ENCODE measurements around the gene VWA8. TPM values are rescaled to one million over a fixed set of nuclear protein-coding genes. Genes with fewer than 3 reads are reported as not detected.

The VWA8 gene
- total RNA-seq, 1 experiment from 2014 or later = 22.6 TPM

- ChIA-PET POLR2A (no interaction called here), RAD21 (ENCODE audit: low non-redundant PET in 1 of 2, low total read pairs in 2 of 2, uncharacterized antibody in 2 of 2, unreplicated experiment in 2 of 2) (no interaction called here), CTCF (no interaction called here)
- no peak overlapping the region for H3K4me3 ChIP-seq (replicated peaks in 1 of 2; ENCODE audit: low read depth in 1 of 2, low read length in 2 of 2)
- H3K4me1 ChIP-seq (ENCODE audit: control insufficient read depth in 1 of 2, insufficient read depth in 2 of 2, low read length in 2 of 2) = no peaks in the 10 kb centered on the region
- intact Hi-C loops (cut with micrococcal nuclease) = no loop called here
- no peak overlapping the region for H2AFZ ChIP-seq (ENCODE audit: low read depth, low read length, poor library complexity, severe bottlenecking)
- H3K27ac ChIP-seq (ENCODE audit: low read depth, low read length) = no peak overlapping the region
- no peaks in the 10 kb centered on the region for H3K9me2 ChIP-seq (ENCODE audit: insufficient read depth)
- no peaks in the 10 kb centered on the region for H4K20me1 ChIP-seq (ENCODE audit: insufficient read depth)
- no peaks in the 10 kb centered on the region for H3K27me3 ChIP-seq (ENCODE audit: insufficient read depth, low read length)
- TF ChIP-seq ELF1 (IDR thresholded peaks at IDR 0.05; ENCODE audit: borderline replicate concordance, low read depth) (no peak), EGR1 (IDR thresholded peaks at IDR 0.05; ENCODE audit: low read depth) (no peak), CTCF (IDR thresholded peaks at IDR 0.05 in 2 of 3, conservative IDR thresholded peaks at IDR 0.05 in 1 of 3; ENCODE audit: borderline replicate concordance in 1 of 3, insufficient read depth in 1 of 3, low read depth in 2 of 3, low read length in 2 of 3) (no peak), MAX (IDR thresholded peaks at IDR 0.05) (no peak), SP1 (IDR thresholded peaks at IDR 0.05; ENCODE audit: low read depth) (no peak), EZH2 (IDR thresholded peaks at IDR 0.05) (no peak), TCF7L2 (IDR thresholded peaks at IDR 0.05; ENCODE audit: borderline replicate concordance, extremely low read depth, insufficient read depth, insufficient read length) (no peak), ZFX (IDR thresholded peaks at IDR 0.05) (no peak), FOSL1 (IDR thresholded peaks at IDR 0.05; ENCODE audit: low read depth) (no peak), EZH2phosphoT487 (IDR thresholded peaks at IDR 0.05; ENCODE audit: borderline replicate concordance) (no peak), SIN3A (IDR thresholded peaks at IDR 0.05; ENCODE audit: low read depth) (no peak)
- H3K4me2 ChIP-seq (ENCODE audit: low read length) = no peak overlapping the region
- H3K79me2 ChIP-seq (ENCODE audit: insufficient read depth, low read length) = no peaks in the 10 kb centered on the region
- BruUV-seq (replicated peaks) = no TSS peak
- no peak overlapping the region for H3K9ac ChIP-seq (ENCODE audit: low read length)
- ATAC-seq (no peak), DNase-seq (ENCODE audit: low read depth, low spot score) (no peak)
- no peaks in the 10 kb centered on the region for H3K9me3 ChIP-seq (ENCODE audit: control insufficient read depth in 1 of 2, insufficient read depth in 1 of 2, low read depth in 1 of 2, low read length in 2 of 2)
- H3K36me3 ChIP-seq (ENCODE audit: control insufficient read depth in 1 of 2, insufficient read depth in 2 of 2, low read length in 2 of 2) = no peaks in the 10 kb centered on the region
These were observed 427.4 kb downstream of the VWA8 start for GRCh38 chr13:41533266-41534052.

All from HCT116 (cell line).